Fibroblast of skin of left biceps (primary cell): ENCODE measurements around the gene ERN2.

Experiments used
- DNase-seq, 2 experiments: peaks; one replicate each; pipeline ENCODE4 v3.0.0-alpha.2; 2013; ENCODE audit warnings: low read depth in 2 of 2

Gene ERN2

DNA sequence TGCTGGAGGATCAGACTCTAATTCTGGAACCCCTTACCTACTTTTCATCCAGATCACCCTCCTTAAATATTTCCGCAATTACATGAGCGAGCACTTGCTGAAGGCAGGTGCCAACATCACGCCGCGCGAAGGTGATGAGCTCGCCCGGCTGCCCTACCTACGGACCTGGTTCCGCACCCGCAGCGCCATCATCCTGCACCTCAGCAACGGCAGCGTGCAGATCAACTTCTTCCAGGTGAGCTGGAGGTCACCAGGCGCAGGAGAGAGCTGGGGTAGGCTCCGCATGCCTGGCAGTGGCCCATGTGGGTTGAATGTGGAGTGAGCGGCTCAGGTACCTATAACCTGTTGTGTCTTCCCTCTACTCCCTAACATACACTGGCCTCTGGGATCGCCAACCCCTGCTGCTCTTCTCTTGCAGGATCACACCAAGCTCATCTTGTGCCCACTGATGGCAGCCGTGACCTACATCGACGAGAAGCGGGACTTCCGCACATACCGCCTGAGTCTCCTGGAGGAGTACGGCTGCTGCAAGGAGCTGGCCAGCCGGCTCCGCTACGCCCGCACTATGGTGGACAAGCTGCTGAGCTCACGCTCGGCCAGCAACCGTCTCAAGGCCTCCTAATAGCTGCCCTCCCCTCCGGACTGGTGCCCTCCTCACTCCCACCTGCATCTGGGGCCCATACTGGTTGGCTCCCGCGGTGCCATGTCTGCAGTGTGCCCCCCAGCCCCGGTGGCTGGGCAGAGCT is 23.4 kb downstream of the ERN2 start:
- no peak for DNase-seq

DNA sequence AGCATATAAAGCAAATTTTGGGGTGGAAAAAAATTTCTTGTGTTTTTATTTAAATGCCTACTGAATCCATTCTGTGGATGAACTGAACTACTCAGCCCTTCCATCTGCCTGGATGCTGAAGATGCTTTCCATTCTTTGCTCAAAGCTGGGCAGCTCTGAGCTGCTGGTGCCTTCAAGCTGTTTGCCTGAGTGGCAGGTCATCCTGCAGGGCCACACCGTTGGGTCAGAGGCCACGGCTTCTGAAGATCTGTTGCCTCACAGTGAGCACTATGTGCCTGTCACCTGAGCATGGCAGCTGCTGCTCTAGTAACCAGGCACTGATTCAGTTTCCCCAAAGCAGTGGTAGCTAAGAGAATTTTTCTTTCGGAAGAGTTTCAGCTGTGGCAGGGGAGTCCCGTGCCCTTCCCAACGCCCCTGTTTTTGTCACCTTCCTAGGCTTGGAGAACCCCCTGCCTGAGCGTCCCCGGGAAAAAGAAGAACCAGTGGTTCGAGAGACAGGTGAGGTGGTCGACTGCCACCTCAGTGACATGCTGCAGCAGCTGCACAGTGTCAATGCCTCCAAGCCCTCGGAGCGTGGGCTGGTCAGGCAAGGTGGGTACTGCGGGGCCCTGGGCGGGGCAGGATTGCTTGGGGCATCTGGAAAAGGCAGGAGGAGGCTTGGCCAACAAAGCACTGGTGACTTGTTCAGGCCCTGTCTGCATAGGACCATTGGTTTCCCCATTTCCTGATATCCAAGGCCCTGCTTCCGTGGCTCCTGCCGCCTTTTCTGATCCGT is 25.8 kb downstream of the ERN2 start:
- no peak for DNase-seq

DNA sequence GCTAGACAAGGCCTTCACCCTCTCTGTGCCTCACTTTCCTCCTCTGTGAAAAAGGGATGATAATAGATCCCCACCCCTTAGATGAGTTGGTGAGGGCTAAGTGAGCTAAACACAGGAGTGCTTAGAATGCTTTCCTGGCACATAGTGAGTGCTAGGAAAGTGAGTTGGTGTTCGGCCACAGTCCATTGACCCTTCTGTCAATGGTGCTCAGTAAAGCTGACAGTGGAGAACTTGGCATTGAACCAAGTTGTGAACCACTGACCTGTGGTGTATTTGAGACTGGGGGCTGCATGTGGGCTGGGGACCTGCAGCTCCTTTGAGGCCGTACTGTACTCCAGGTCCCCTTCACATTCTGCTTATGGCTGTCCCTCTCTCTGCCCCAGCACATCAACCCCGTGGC is 29.5 kb downstream of the ERN2 start:
- DNase-seq, result no peak

DNA sequence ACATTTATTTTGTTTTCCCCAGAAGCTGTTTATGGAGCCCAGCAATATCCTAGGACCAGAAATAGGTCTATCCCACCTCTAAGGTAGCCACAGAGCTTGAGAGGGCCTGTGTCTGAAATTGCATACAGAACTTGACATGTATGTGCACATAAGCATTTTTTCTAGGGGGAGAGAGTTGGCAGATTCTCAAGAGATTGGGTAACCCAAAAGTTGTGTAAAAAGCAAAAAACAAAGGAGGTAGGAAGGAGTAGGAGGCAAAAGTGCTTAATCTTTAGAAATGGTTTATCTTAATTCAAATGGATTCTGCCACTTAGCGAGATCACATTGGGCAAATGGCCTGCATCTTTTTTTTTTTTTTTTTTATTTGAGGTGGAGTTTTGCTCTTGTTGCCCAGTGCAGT is 30.8 kb downstream of the ERN2 start:
- DNase-seq, result peak; percentile 16 to 17

DNA sequence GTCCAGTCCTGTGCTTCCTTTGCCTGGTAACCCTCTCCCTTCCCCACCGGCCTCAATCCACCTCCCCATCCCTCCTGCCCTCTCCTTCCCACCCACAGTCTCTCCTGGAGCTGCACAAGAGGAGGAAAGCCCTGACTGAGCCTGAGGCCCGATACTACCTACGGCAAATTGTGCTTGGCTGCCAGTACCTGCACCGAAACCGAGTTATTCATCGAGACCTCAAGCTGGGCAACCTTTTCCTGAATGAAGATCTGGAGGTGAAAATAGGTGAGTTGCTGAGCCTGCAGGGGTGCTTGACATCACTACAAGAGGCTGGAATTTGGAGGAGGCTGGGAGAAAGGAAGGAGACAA is 33.1 kb downstream of the ERN2 start:
- DNase-seq, result no peak

DNA sequence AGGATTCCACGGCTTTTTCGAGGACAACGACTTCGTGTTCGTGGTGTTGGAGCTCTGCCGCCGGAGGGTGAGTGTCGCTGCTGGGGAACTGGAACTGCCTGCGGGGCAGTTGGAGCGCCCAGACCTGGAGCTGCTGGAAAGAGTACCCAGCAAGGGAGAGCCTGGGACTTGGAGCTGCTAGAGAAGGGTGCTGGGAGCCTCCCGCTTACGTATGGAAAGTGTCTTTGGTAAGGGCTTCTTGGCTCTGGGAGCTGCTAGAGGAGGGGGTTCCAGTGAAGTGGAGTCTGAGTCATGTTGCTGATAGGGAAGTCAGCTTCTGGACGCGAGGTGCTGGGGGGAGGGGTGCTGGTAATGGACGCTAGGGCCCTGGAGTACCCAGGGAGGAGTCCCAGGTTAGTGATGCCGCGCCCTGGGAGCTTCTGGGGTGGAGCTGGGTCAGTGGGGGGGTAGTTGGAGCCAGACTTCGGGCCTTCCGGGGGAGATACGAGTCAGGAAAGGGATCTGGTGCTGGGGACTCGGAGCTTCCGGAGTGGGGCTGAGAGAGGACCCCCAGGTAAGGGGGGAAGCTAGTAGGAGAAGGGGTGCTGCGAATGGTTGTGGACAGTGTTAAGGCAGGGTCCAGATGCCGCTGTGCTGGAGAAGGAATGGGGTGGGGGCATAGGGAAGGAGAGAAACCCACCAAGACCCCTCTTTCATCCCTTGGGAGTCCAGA is 33.6 kb downstream of the ERN2 start:
- DNase-seq, result no peak

- DNase-seq, result peak; percentile 28 to 42
Measured at GRCh38 chr16:23678430-23679273, 34.4 kb downstream of the ERN2 start, which contains the start of gene PLK1. TSS of gene PLK1 (plus strand) at chr16:23678889. CDS start at chr16:23678933, 44 bp downstream.

GRCh38 chr16:23676924-23677480 is 36.0 kb downstream of the ERN2 start:
- no peak for DNase-seq

DNA sequence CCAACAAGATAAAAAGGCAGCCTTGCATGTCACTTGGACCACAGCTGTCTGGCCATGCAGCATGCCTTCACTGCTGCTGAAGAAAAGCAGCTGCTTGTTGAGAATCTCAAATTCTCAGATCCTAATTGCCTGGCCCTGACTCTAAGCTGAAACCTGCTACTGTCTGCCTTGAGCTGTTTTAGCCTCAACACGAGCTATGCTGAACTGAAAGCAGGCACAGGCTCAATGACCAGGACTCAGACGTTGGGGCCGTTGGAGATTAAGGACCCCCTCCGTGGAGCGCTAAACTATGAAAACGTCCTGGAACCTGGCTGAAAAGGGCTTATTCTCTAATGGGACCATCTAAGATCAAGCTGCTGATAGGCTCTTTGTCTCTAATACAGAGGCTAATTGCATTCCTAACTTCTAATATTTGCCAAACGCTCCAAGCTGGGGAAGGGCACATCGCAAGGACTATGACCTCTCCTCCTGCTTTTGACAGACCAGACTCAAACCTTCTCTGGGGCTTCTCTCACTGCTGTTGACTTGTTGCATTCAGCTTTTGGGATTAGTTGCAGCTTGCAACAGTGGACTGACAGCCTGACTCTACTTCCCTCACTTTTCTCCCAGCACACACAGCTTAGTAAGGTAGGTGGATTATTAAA is 38.9 kb downstream of the ERN2 start:
- DNase-seq, result no peak

DNA sequence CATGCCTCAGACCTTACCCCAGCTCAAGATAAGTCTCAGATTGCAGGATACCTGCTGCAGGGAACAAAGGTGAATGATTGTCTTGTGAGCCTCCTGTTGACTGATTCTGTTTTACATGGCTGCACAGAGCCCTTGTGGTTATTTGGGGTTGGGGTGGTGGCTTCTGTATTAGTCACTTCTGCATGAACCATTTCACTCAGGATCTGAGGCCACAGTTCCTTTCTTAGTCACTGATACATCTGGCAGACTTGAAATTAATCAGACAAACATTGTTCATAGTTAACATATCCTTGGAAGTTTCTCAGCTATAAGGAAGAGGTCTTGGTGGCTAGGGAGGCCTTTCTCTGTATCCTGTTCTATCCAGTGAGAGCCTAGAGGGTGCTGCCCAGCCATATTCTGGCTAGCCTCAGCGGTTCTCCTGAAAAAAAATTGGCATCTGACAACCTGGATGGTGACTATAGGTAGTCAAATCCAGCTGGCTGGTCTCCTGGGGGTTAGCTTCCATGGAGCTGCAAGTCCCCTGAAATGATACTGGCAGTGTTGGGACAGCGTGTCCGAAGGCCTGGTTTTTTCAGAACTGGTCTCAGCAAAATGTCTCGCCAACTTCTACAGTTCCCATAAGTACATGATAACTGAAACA is 42.8 kb downstream of the ERN2 start:
- peak; percentile 46 to 56 for DNase-seq

DNA sequence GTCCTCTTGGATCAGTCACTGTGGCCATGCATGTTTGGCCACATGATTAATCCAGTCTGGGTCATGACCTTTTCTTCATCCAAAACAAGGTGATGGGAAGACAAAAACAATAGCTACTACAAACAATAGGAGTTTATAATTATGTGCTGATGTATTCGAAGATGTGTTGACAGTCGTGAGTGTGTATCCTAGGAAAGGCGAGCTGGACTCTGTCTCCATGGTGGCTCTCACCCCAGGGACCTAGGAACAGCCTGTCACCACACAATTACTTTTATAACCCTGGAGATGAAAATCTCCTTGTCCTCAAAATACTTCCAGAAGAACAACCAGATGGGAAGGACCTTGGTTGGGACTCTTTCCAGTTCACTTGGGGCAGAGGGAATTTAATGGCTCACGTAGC is 44.1 kb downstream of the ERN2 start:
- DNase-seq, result no peak

DNA sequence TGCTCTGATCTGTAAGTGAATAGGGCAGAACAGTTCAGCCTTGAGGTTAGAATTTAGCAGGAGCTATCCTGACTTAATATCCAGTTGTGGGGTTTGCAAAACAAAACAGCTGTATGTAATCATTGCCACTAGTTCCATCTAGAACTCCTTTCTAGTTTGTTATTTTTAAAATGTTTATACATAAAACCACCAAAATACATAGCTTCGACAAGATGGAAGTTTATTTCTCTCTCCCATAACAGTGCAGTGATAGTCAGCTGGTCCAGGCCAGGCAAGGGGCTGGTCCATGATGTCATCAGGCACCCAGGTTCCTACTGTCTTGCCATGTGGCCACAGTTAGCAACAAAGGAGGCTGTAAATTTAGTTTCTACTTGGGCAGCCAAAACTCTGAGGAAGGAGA is 44.8 kb downstream of the ERN2 start:
- DNase-seq, result no peak

GRCh38 chr16:23667355-23667659 is 45.7 kb downstream of the ERN2 start:
- DNase-seq, result no peak

DNA sequence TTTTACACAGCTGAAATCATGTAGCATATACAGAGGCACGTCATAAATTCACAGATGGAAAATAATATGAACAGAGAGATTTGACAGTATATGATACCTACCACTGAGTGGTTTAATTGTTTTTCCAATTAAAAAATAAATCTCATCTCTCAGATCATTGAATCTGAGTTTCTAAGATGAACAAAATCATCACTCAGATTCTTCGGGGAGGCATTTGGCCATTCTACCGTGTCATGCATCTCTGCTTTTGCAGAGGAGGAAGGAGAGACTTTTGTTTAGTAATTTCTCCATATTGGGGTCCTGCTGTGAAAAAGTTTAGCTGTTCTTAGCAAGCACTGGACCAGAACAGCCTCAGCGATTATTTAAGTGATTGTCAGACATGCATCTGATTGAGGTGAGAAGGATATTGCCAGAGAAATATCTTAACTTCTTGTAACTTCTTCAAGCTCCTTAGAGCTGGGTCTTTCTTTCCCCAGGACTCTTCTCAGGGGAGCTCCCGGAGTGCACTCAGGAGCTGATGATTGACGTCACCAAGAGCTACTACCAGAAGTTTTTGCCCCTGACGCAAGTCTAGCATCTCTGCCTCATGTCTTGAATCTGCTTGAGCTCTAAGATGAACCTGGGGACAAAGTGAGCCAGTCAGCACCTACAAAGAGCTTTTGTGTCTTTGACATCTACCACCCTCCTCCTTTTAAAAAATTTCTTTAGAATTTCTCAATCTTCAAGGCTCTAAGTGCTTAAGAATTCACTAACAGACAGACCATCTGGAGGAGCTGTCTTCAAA is 46.3 kb downstream of the ERN2 start:
- DNase-seq, result no peak

GRCh38 chr16:23663918-23664317 is 49.1 kb downstream of the ERN2 start:
- DNase-seq, result no peak

DNA sequence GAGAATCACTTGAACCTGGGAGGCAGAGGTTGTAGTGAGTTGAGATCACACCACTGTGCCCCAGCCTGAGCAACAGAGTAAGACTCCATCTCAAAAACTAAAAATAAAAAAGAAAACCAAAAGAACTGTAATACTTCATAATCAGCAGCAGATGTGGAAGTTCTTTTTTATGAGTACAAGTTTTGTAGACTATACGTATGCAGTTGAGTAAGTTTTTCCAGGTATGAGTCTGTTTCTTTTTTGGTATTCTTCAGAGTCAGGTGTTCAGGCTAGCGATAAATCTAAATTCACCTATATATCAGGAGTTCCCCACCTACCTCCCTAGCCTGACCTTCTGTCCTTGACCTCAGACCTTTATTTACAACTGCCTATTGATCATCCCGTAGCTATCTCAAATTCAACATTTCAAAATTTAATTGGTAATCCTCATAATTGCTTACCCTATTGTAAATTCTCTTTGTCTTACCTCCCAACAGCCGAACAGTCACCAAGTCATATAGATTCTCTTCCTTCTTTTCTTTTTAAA is 61.0 kb downstream of the ERN2 start:
- DNase-seq, result no peak

DNA sequence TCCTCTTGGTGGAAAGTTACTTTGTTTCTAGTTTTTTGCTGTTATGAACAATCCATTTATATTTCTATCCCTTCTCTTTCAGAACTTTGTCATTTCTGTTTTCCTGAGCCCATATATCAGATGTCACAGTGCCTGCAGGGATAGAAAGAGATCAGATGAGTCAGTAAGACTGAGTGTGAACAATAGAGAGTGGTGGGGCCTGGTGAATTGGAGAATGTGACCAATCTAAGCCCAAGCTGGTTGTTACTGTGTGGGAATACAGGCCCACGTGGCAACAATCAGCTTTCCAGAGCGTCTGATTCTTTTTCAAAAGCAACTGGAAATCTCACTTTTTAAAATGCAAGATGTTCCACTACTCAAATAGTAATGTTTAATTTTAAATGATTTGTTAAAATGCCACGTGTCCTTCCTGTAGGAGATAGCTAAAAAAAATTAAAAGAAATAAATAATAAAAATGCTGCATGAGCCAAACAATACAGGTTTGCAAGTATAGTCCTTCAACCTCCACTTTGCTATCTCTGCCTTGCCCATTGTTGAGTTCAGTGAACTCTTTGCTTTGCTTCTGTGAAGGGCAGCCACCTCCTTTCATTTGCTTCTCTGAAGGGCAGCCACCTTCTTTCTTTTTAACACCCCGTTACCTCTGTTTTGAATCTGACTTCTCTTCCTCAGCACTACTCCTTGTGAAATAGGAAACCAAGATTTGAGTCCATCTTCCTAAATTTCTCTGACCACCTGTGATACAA is 62.2 kb downstream of the ERN2 start:
- DNase-seq, result no peak

GRCh38 chr16:23642246-23642774 is 70.7 kb downstream of the ERN2 start:
- DNase-seq, result no peak
